ENCODE data around the gene FOXI1. TPM values are rescaled to one million over a fixed set of nuclear protein-coding genes. Genes with fewer than 3 reads are reported as not detected.

Gene FOXI1
- total RNA-seq, 1 donor, result not detected

DNA sequence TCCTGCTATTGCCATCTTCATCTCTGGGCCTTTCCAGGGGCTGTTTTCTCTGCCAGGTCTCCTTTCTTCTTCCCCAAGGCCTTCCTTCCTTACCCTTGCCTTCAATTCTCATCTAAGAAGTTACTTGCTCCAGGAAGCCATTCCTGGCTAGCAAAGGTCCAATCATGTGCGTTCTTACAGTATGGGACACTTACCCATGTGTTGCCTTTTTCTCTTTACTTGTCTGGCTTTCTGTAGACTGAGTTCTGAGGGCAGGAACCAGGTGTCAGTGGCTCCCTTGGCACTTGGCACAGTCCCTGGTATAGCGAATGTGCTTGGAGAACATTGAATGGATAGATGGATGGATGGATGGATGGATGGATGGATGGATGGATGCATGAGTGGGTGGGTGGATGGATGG is 10.2 kb downstream of the FOXI1 start:
- no peak overlapping the region for H3K27ac ChIP-seq (ENCODE audit: low read depth, low read length)
- DNase-seq (ENCODE audit: insufficient read length, low spot score, missing footprints), result no peak
- peaks cover 7% of the 10 kb centered on the region for H3K4me1 ChIP-seq (ENCODE audit: insufficient read depth, low read length)
- no peak overlapping the region for H2AFZ ChIP-seq (ENCODE audit: low read length)
- H3K4me2 ChIP-seq (ENCODE audit: insufficient read depth, low read length), result no peak overlapping the region
- H3K36me3 ChIP-seq (ENCODE audit: insufficient read depth, low read length), result no peaks in the 10 kb centered on the region
- no peak overlapping the region for H3K4me3 ChIP-seq (ENCODE audit: insufficient read depth, low read length)
- H4K20me1 ChIP-seq (ENCODE audit: insufficient read depth, low read length), result no peaks in the 10 kb centered on the region
- H3K9me3 ChIP-seq (ENCODE audit: low read depth, low read length), result no peaks in the 10 kb centered on the region
- TF ChIP-seq CTCF (IDR thresholded peaks at IDR 0.05; ENCODE audit: extremely low read depth, low read depth, low read length), result no peak
- no peaks in the 10 kb centered on the region for H3K27me3 ChIP-seq (ENCODE audit: insufficient read depth, low read length)
- H3K79me2 ChIP-seq (ENCODE audit: insufficient read depth, low read length), result no peaks in the 10 kb centered on the region

DNA sequence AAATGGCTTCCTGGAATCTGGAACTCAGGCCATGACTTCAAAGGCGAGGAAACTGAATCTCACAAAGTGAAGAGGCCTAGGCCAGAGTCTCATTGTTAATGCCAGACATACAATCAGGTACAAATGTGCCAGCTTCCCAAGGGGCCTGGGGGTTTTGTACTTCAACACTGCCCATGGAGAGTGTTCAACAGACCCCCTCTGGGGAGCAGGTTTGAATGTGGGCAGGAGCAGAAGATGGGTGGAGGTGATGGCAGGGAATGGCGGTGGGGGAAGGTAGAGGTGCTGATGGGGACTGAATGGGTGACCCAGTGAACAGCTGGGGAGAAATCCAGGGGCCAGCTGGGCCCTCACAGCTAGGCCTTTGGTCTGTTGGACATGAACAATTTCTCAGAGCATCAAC is 12.0 kb downstream of the FOXI1 start:
- no peaks in the 10 kb centered on the region for H3K36me3 ChIP-seq (ENCODE audit: insufficient read depth, low read length)
- TF ChIP-seq CTCF (IDR thresholded peaks at IDR 0.05; ENCODE audit: extremely low read depth, low read depth, low read length), result no peak
- H3K27ac ChIP-seq (ENCODE audit: low read depth, low read length), result no peak overlapping the region
- H4K20me1 ChIP-seq (ENCODE audit: insufficient read depth, low read length), result no peaks in the 10 kb centered on the region
- no peak for DNase-seq (ENCODE audit: insufficient read length, low spot score, missing footprints)
- no peaks in the 10 kb centered on the region for H3K27me3 ChIP-seq (ENCODE audit: insufficient read depth, low read length)
- no peak overlapping the region for H2AFZ ChIP-seq (ENCODE audit: low read length)
- no peaks in the 10 kb centered on the region for H3K9me3 ChIP-seq (ENCODE audit: low read depth, low read length)
- peaks cover 18% of the 10 kb centered on the region for H3K4me1 ChIP-seq (ENCODE audit: insufficient read depth, low read length)
- H3K79me2 ChIP-seq (ENCODE audit: insufficient read depth, low read length), result no peaks in the 10 kb centered on the region
- H3K4me3 ChIP-seq (ENCODE audit: insufficient read depth, low read length), result no peak overlapping the region
- H3K4me2 ChIP-seq (ENCODE audit: insufficient read depth, low read length), result no peak overlapping the region

DNA sequence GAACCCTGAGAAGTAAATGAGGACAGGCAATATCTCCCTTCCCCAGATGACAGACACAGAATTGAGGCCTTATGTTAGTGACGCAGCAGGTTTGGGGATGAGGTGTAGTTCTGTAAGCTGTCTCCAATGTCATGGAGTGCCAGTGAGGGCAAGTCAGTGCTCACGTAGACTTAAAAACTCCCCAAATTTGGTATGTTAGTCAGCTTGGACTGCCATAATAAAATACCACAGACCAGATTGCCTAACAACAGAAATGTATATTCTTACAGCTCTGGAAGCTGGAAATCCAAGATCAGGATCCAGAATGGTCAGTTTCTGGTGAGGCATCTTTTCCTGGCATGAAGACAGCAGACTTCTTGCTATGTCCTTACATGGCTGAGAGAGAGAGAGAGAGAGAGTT is 14.9 kb downstream of the FOXI1 start:
- no peak for TF ChIP-seq CTCF (IDR thresholded peaks at IDR 0.05; ENCODE audit: extremely low read depth, low read depth, low read length)
- peaks cover 18% of the 10 kb centered on the region for H3K4me1 ChIP-seq (ENCODE audit: insufficient read depth, low read length)
- peak overlapping the region; percentile 2 for H3K4me2 ChIP-seq (ENCODE audit: insufficient read depth, low read length)
- no peaks in the 10 kb centered on the region for H4K20me1 ChIP-seq (ENCODE audit: insufficient read depth, low read length)
- no peaks in the 10 kb centered on the region for H3K27me3 ChIP-seq (ENCODE audit: insufficient read depth, low read length)
- no peaks in the 10 kb centered on the region for H3K9me3 ChIP-seq (ENCODE audit: low read depth, low read length)
- H3K79me2 ChIP-seq (ENCODE audit: insufficient read depth, low read length), result no peaks in the 10 kb centered on the region
- H3K4me3 ChIP-seq (ENCODE audit: insufficient read depth, low read length), result no peak overlapping the region
- DNase-seq (ENCODE audit: insufficient read length, low spot score, missing footprints), result peak; percentile 73
- peak overlapping the region; percentile 30 for H2AFZ ChIP-seq (ENCODE audit: low read length)
- peak overlapping the region; percentile 76 for H3K27ac ChIP-seq (ENCODE audit: low read depth, low read length)
- H3K36me3 ChIP-seq (ENCODE audit: insufficient read depth, low read length), result no peaks in the 10 kb centered on the region

- H3K4me2 ChIP-seq (ENCODE audit: insufficient read depth, low read length), result peak overlapping the region; percentile 16
- no peak for TF ChIP-seq CTCF (IDR thresholded peaks at IDR 0.05; ENCODE audit: extremely low read depth, low read depth, low read length)
- no peaks in the 10 kb centered on the region for H3K79me2 ChIP-seq (ENCODE audit: insufficient read depth, low read length)
- peak overlapping the region; percentile 30 for H2AFZ ChIP-seq (ENCODE audit: low read length)
- no peaks in the 10 kb centered on the region for H3K27me3 ChIP-seq (ENCODE audit: insufficient read depth, low read length)
- peaks cover 18% of the 10 kb centered on the region for H3K4me1 ChIP-seq (ENCODE audit: insufficient read depth, low read length)
- no peaks in the 10 kb centered on the region for H4K20me1 ChIP-seq (ENCODE audit: insufficient read depth, low read length)
- peak overlapping the region; percentile 76 for H3K27ac ChIP-seq (ENCODE audit: low read depth, low read length)
- no peak overlapping the region for H3K4me3 ChIP-seq (ENCODE audit: insufficient read depth, low read length)
- DNase-seq (ENCODE audit: insufficient read length, low spot score, missing footprints), result no peak
- no peaks in the 10 kb centered on the region for H3K36me3 ChIP-seq (ENCODE audit: insufficient read depth, low read length)
- no peaks in the 10 kb centered on the region for H3K9me3 ChIP-seq (ENCODE audit: low read depth, low read length)
Observed at GRCh38 chr5:170121321-170121720, 15.6 kb downstream of the FOXI1 start.

Data from osteoblast (primary cell).